ENCODE measurements around the gene RNF224.

Gene RNF224

DNA sequence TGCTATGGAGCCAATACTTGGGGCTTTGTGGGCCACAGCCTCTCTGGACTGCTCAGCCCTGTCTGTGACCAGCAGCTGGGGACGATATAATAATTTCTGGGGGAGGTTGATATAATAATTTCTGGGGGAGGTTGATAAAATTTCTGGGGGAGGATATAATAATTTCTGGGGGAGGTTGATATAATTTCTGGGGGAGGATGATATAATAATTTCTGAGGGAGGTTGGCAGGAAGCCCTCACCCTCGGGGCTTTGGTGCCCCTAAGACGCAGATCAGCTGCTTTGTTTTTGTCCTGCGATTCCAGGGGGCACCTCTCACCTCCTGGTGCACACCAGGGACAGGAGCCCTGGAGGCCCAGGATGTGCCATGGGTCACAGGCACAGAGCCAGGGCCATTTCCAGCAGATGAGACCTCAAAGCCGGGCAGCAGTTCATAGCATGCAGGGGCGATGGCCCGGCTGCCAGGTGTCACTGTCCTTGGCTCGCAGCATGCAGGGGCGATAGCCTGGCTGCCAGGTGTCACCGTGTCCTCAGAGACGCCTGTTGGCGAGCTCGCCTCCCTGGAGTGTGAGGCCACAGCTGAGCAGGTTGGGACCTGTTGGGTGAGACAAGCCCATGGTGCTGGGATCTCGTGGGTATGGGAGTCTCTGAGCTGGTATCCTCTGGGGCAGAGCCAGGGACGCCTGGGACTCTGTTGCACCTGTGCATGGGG, 46.5 kb downstream of the RNF224 start:
- DNase-seq (ENCODE audit: low read depth): no peak

DNA sequence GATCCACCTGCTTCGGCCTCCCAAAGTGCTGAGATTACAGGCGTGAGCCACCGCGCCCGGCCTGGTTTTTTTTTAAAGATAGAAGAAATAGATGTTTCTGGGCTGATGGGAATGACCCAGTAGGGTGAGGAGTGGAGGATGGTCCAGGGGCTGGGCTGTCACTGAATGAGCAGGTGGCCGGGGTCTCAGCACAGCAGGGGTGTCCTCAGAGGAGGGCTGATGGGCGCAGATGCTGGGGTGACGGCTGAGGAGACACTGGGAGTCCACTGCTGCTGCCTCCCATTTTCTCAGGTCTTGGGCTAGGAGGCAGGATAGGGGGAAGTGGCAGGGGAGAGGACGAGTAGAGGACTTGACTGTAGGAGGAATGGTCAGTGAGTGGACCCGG, 47.9 kb downstream of the RNF224 start:
- no peak for DNase-seq (ENCODE audit: low read depth)

DNA sequence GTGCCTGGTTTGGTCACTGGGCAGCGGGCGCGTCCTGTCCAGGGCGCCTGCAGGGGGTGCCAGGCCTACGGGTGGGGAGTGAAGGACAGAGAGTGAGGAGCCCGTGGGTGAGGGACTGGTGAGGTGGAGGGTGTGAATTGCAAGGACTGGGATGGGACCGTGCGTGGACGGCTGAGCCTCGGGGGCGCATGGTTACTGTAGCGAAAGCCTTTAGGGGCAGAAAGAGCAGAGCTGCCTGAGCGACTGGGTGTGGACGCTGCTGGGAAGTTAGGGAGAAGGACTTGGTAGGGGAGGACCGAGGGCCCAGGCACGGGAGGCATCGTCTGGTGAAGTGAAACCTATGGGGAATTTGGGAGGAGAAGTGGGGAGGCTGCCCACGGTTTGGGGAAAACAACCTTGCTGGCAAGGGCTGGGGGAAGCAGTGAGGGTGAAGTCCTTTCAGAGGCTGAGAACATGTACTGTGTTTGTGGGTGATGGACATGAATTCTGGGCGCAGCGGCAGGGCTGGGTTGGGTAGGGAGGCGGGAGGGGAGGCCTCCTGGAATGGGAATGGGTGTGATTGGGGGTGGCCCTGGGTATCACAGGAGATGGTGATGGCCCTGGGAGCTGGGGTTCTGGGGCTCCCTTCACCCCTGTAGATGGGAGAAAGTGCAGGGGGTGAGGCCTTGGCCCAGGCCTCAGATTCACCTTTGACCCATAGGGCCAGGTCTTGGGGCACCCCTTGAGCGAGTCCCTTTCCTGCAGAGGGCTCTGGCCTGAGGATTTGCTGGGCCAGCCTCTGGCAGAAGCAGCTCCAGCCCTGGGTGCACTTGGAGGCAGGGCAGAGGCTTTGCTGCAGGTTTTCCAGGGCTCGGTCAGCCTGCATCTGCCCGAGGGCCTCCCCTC, 48.5 kb downstream of the RNF224 start:
- no peak for DNase-seq (ENCODE audit: low read depth)

DNA sequence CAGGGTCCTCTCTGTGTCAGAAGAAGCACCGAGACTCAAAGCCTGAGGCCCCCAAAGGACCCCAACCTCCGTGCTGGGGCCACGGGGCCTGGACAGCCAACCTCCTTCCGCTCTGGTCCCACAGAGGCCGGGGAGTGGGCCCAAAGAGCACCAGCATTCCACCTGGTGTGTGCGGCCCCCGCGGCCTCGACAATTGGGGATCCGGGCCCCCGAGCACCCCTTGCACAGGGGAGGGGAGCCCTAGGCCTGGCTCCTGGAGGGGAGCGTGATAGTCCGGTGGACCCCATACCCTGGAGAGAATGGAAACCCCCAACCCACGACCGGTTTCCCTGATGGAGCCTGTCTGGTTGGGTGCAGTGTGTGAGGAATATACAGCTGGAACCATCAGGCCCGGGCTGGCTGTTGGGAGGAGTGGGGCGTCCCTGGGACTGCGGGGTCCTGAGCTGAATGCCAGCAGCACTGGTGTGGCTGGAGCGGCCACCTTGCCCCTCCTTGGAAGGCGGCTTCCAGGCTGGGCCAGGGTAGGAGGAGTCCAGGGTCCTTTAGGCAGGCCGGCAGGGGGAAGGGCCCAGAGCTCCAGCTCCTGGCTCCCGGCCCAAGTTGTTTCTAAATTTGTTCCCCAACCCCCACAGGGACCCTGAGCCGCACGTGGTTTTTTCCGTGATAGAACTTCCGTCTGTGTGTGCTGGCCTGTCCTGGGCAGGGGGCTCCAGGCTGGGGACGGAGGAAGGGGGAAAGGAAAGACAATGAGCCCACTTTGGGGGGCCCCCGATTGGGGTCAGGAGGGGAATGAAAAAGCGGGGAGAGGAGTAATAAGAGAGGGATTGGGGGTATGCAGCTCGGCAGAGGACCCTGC, 49.4 kb downstream of the RNF224 start:
- DNase-seq (ENCODE audit: low read depth): no peak

DNA sequence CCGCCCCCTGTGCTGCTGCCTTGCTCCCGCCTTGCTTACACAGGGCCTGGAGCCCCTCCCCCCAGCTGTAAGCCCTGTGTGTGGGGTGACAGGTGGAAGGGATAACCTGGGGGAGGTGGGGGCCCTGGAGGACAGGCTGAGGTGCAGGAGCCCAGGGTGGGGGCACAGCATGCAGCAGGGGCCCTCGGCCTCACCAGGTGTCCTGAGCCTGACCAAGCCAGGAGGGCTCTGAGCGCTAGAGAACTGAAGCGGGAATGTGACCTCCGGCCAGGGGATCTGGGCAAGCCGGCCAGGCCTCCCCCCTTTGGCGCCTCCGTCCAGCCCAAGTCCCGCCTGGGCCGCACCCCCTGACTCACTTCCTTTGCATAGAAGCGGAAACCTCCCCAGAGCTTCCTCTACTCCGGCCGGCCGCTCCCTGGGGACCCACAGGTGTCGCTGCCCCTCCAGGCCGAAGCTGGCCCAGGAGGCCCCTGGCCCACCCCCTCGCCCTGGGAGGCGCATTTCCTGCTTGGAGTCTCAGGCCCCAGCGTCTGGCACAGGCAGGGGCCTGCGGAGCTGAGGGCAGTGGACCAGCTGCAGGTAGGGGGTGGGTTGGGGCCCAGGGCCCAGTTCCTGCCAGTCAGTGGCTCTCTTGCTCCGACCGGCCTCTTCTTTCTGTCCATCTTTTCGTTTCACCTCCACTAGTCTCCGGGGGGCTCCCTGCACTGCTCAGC, 50.2 kb downstream of the RNF224 start, which contains the start of gene TOR4A:
Gene TOR4A (plus strand): TSS at position 398 of the 713 bp plus-strand sequence. CDS start 964 bp downstream, outside the sequence.
- no peak for DNase-seq (ENCODE audit: low read depth)

DNA sequence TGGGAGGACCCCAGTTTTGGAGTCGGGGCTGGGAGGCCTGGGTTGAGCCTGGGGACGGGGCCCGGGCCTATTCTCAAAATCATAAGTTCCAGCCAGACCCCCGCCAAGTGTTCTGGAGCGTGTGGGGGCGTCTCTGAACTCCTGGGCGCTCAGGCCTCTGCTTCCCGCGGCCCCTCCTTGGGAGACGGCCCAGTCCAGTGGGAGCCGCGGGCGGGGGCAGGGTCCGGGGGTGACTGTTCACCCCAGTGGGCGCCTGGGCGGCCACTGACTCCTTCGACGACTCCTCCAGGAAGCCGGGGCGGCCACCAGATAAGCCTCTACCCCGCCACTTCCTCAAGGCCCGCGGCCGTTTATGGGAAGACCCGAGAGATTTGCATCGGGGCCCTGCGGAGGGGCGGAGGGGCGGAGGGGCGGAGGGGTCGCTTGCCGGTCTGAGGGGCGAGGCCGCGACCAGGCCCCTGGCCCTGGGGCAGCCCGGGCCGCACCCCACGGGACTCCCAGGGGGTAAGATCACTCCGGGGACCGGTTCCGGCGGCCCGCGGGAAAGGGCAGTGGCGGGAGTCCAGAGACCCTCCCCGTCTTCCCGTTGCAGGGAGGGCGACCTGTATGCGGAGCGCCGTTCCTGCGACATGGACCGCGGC, 50.9 kb downstream of the RNF224 start:
- DNase-seq (ENCODE audit: low read depth): no peak
